IPS-15b (cell line): ENCODE measurements around the gene CKM.
"Not testable (repeated sequence)": the region's sequence is repeated elsewhere in the genome, so short reads cannot be mapped to it uniquely, and the experiment has no call there.

ENCODE experiments used
- H3K27me3 ChIP-seq: one replicate; pipeline ENCODE4 v1.6.1; 2013; ENCODE audit warnings: low read length; ENCODE audit not compliant: control insufficient read depth, insufficient read depth
- H3K36me3 ChIP-seq: one replicate; pipeline ENCODE4 v1.6.1; 2013; ENCODE audit warnings: low read length; ENCODE audit not compliant: control insufficient read depth, insufficient read depth
- H3K4me1 ChIP-seq: one replicate; pipeline ENCODE4 v1.6.1; 2013; ENCODE audit warnings: mild to moderate bottlenecking, low read length; ENCODE audit not compliant: control insufficient read depth, insufficient read depth
- H3K4me3 ChIP-seq: one replicate; pipeline ENCODE4 v1.5.1; 2013; ENCODE audit warnings: low read depth, low read length
- H3K9ac ChIP-seq: one replicate; pipeline ENCODE4 v1.6.1; 2013; ENCODE audit warnings: low read depth, mild to moderate bottlenecking, low read length
- H3K9me3 ChIP-seq: one replicate; pipeline ENCODE4 v1.6.1; 2013; ENCODE audit warnings: mild to moderate bottlenecking, low read length; ENCODE audit not compliant: control insufficient read depth, insufficient read depth

Gene CKM

GRCh38 chr19:45275370-45275971, 47.2 kb downstream of the CKM start:
- peaks cover 29% of the 10 kb centered on the region for H3K36me3 ChIP-seq
- no peak overlapping the region for H3K4me3 ChIP-seq
- no peaks in the 10 kb centered on the region for H3K4me1 ChIP-seq
- no peak overlapping the region for H3K9ac ChIP-seq
- no peaks in the 10 kb centered on the region for H3K27me3 ChIP-seq
- H3K9me3 ChIP-seq, result no peaks in the 10 kb centered on the region

DNA sequence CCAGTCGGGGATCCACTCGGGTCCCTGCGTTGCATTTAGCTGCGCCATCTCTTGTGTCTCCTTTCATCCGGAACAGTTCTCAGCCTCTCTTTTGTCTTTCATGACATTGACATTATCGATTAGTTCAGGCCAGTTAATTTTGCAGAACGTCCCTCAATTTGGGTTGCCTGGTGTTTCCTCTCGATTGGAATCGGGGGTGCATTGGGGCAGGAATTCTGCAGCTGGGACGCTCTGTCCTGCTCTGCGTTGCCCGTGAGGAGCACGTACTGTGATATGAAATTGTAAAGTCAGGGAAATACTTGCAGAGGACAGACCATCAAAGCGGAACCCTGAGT, 49.2 kb downstream of the CKM start:
- Histone ChIP-seq H3K9ac (no peak overlapping the region), H3K4me1 (no peaks in the 10 kb centered on the region), H3K9me3 (no peaks in the 10 kb centered on the region), H3K36me3 (peaks cover 22% of the 10 kb centered on the region), H3K27me3 (no peaks in the 10 kb centered on the region), H3K4me3 (no peak overlapping the region)

GRCh38 chr19:45271735-45272108, 51.0 kb downstream of the CKM start:
- H3K4me3 ChIP-seq, result no peak overlapping the region
- H3K4me1 ChIP-seq, result no peaks in the 10 kb centered on the region
- H3K9ac ChIP-seq, result no peak overlapping the region
- no peaks in the 10 kb centered on the region for H3K9me3 ChIP-seq
- peaks cover 21% of the 10 kb centered on the region for H3K36me3 ChIP-seq
- H3K27me3 ChIP-seq, result no peaks in the 10 kb centered on the region

DNA sequence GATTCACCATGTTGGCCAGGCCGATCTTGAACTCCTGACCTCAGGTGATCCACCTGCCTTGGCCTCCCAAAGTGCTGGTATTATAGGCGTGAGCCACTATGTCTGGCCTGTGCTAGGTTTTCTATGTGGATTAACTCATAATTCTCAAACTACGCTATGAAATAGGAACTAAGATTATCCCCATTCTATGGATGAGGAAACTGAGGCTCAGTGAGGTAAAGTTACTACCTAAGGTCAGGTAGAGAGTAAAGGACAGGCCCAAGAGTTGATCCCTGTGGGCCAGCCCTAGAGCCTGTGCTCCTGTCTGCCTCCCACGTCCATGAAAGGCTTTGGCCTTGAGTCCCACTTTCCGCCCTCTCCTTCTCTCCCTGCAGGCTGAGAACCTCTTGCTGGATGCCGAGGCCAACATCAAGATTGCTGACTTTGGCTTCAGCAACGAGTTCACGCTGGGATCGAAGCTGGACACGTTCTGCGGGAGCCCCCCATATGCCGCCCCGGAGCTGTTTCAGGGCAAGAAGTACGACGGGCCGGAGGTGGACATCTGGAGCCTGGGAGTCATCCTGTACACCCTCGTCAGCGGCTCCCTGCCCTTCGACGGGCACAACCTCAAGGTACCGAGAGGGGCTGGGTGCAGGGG, 51.5 kb downstream of the CKM start:
- peaks cover 21% of the 10 kb centered on the region for H3K36me3 ChIP-seq
- H3K27me3 ChIP-seq, result no peaks in the 10 kb centered on the region
- H3K4me3 ChIP-seq, result no peak overlapping the region
- no peaks in the 10 kb centered on the region for H3K4me1 ChIP-seq
- H3K9ac ChIP-seq, result no peak overlapping the region
- no peaks in the 10 kb centered on the region for H3K9me3 ChIP-seq

- not testable (repeated sequence) for H3K4me3 ChIP-seq, H3K27me3 ChIP-seq, H3K4me1 ChIP-seq, H3K9ac ChIP-seq, H3K9me3 ChIP-seq
- H3K36me3 ChIP-seq, result peaks cover 14% of the 10 kb centered on the region
Observed at GRCh38 chr19:45269939-45270338, 52.7 kb downstream of the CKM start.

DNA sequence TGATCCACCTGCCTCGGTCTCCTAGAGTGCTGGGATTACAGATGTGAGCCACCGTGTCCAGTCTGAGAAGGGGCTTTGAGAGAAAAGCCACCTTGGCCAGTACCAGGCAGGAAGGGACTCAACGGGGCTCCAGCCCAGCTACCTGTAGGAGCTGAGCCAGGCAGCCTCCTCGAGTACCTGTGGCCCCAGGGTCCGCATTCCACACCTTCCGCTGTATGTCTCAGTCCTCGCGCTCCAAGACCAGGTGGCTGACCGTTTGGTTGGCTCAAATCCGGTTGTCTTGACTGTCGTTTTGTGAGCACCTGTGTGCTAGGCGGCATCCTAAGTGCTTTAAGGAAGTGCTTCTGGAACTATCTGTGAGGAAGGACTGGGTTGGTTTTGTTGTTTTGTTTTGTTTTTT, 55.4 kb downstream of the CKM start:
- peaks cover 9% of the 10 kb centered on the region for H3K36me3 ChIP-seq
- no peaks in the 10 kb centered on the region for H3K27me3 ChIP-seq
- H3K9me3 ChIP-seq, result no peaks in the 10 kb centered on the region
- no peak overlapping the region for H3K9ac ChIP-seq
- H3K4me1 ChIP-seq, result no peaks in the 10 kb centered on the region
- no peak overlapping the region for H3K4me3 ChIP-seq

- Histone ChIP-seq H3K9me3 (no peaks in the 10 kb centered on the region), H3K4me1 (no peaks in the 10 kb centered on the region), H3K9ac (no peak overlapping the region), H3K4me3 (no peak overlapping the region), H3K27me3 (no peaks in the 10 kb centered on the region), H3K36me3 (peaks cover 2% of the 10 kb centered on the region)
Observed at GRCh38 chr19:45265375-45265774, 57.3 kb downstream of the CKM start.

- Histone ChIP-seq H3K9ac (no peak overlapping the region), H3K4me1 (no peaks in the 10 kb centered on the region), H3K4me3 (no peak overlapping the region), H3K9me3 (no peaks in the 10 kb centered on the region), H3K27me3 (no peaks in the 10 kb centered on the region), H3K36me3 (peaks cover 2% of the 10 kb centered on the region)
Observed at GRCh38 chr19:45264781-45265317, 57.8 kb downstream of the CKM start.

GRCh38 chr19:45263013-45263412, 59.7 kb downstream of the CKM start:
- no peaks in the 10 kb centered on the region for H3K4me1 ChIP-seq
- H3K36me3 ChIP-seq, result peaks cover 2% of the 10 kb centered on the region
- no peaks in the 10 kb centered on the region for H3K27me3 ChIP-seq
- no peak overlapping the region for H3K9ac ChIP-seq
- H3K4me3 ChIP-seq, result no peak overlapping the region
- no peaks in the 10 kb centered on the region for H3K9me3 ChIP-seq

DNA sequence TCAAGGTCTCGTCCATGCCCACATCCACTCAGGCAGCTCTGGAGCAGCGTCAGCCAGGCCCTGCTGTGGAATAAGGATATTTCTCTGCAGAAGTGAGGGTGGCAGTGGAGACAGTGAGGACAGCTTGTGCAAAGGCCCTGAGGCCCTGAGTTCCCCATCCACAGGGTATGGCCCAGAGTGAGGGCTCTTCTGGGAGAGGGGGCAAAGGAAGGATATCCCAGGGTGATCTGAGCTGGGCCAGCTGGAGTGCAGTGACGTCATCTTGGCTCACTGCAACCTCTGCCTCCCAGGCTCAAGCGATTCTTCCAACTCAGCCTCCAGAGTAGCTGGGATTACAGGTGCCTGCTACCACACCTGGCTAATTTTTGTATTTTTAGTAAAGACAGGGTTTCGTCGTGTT, 60.1 kb downstream of the CKM start:
- no peaks in the 10 kb centered on the region for H3K9me3 ChIP-seq
- no peak overlapping the region for H3K4me3 ChIP-seq
- peaks cover 2% of the 10 kb centered on the region for H3K36me3 ChIP-seq
- no peaks in the 10 kb centered on the region for H3K27me3 ChIP-seq
- no peak overlapping the region for H3K9ac ChIP-seq
- H3K4me1 ChIP-seq, result no peaks in the 10 kb centered on the region

DNA sequence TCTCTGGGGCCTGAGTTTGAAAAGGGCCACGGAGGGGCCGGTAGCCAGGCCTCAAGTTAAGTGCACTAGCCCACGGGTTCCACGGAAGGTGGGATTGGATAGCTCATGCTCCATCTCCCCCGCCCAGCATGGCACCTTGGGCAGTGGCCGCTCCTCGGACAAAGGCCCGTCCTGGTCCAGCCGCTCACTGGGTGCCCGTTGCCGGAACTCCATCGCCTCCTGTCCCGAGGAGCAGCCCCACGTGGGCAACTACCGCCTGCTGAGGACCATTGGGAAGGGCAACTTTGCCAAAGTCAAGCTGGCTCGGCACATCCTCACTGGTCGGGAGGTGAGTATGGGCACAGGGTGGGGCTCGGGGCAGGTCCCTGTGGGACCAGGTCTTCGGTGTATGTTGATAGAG, 63.8 kb downstream of the CKM start:
- no peaks in the 10 kb centered on the region for H3K9me3 ChIP-seq
- no peak overlapping the region for H3K4me3 ChIP-seq
- no peaks in the 10 kb centered on the region for H3K36me3 ChIP-seq
- H3K4me1 ChIP-seq, result no peaks in the 10 kb centered on the region
- no peaks in the 10 kb centered on the region for H3K27me3 ChIP-seq
- no peak overlapping the region for H3K9ac ChIP-seq

- Histone ChIP-seq H3K9ac (no peak overlapping the region), H3K9me3 (no peaks in the 10 kb centered on the region), H3K27me3 (no peaks in the 10 kb centered on the region), H3K4me1 (no peaks in the 10 kb centered on the region), H3K36me3 (peaks cover 3% of the 10 kb centered on the region), H3K4me3 (no peak overlapping the region)
Observed at GRCh38 chr19:45256836-45257235, 65.8 kb downstream of the CKM start.
